Parathyroid adenoma (tissue), 2 donors: ENCODE data around the gene SPPL3.

Experiments
- H2AFZ ChIP-seq: fragments of 300-600 bp; sonication (generic); one replicate; pipeline ENCODE4 v1.7.0; 2017; ENCODE audit warnings: antibody characterized with exemption, mild to moderate bottlenecking
- H3K27ac ChIP-seq: fragments of 300-600 bp; sonication (generic); one replicate; pipeline ENCODE4 v1.7.0; 2017
- H3K27me3 ChIP-seq: fragments of 300-600 bp; sonication (generic); one replicate; pipeline ENCODE4 v1.7.0; 2017; ENCODE audit warnings: low read length; ENCODE audit not compliant: control insufficient read depth, insufficient read depth
- H3K36me3 ChIP-seq: fragments of 300-600 bp; sonication (generic); one replicate; pipeline ENCODE4 v1.7.0; 2017; ENCODE audit warnings: low read length; ENCODE audit not compliant: control insufficient read depth, insufficient read depth
- H3K4me1 ChIP-seq: fragments of 300-600 bp; sonication (generic); one replicate; pipeline ENCODE4 v1.7.0; 2017; ENCODE audit warnings: control low read depth
- H3K4me2 ChIP-seq: fragments of 300-600 bp; sonication (generic); one replicate; pipeline ENCODE4 v1.7.0; 2017; ENCODE audit warnings: low read length
- H3K4me3 ChIP-seq: fragments of 300-600 bp; sonication (generic); one replicate; pipeline ENCODE4 v1.7.0; 2017; ENCODE audit warnings: low read depth, low read length
- H3K79me2 ChIP-seq: fragments of 300-600 bp; sonication (generic); one replicate; pipeline ENCODE4 v1.7.0; 2017; ENCODE audit warnings: control low read depth
- H3K9ac ChIP-seq: fragments of 300-600 bp; sonication (generic); one replicate; pipeline ENCODE4 v1.7.0; 2017; ENCODE audit warnings: mild to moderate bottlenecking
- H3K9me3 ChIP-seq: fragments of 300-600 bp; sonication (generic); one replicate; pipeline ENCODE4 v1.7.0; 2017; ENCODE audit warnings: low read length; ENCODE audit not compliant: control insufficient read depth
- CTCF ChIP-seq: fragments of 300-600 bp; sonication (generic); IDR thresholded peaks from one replicate; pipeline ENCODE4 v1.7.0; 2017; ENCODE audit warnings: antibody characterized with exemption, mild to moderate bottlenecking
- donor health status: primary hyperparathyroidism.

SPPL3 gene

GRCh38 chr12:120853188-120853587 lies 51.0 kb downstream of the SPPL3 start:
- H3K9me3 ChIP-seq = no peaks in the 10 kb centered on the region
- H3K4me2 ChIP-seq = no peak overlapping the region
- no peak overlapping the region for H3K27ac ChIP-seq
- no peak for TF ChIP-seq CTCF
- peaks cover 8% of the 10 kb centered on the region for H3K4me1 ChIP-seq
- no peak overlapping the region for H2AFZ ChIP-seq
- H3K79me2 ChIP-seq = peaks cover 29% of the 10 kb centered on the region
- H3K36me3 ChIP-seq = no peaks in the 10 kb centered on the region
- no peak overlapping the region for H3K4me3 ChIP-seq
- no peak overlapping the region for H3K9ac ChIP-seq
- no peaks in the 10 kb centered on the region for H3K27me3 ChIP-seq

GRCh38 chr12:120851944-120852343 lies 52.2 kb downstream of the SPPL3 start:
- Histone ChIP-seq H3K27me3 (no peaks in the 10 kb centered on the region), H3K9me3 (no peaks in the 10 kb centered on the region), H3K9ac (no peak overlapping the region), H3K4me3 (no peak overlapping the region), H3K79me2 (peaks cover 34% of the 10 kb centered on the region), H3K36me3 (no peaks in the 10 kb centered on the region), H3K27ac (no peak overlapping the region), H2AFZ (no peak overlapping the region), H3K4me1 (peaks cover 11% of the 10 kb centered on the region), H3K4me2 (no peak overlapping the region)
- no peak for TF ChIP-seq CTCF

- H3K27me3 ChIP-seq = no peaks in the 10 kb centered on the region
- no peak overlapping the region for H3K9ac ChIP-seq
- H3K4me1 ChIP-seq = peaks cover 14% of the 10 kb centered on the region
- H3K27ac ChIP-seq = no peak overlapping the region
- no peaks in the 10 kb centered on the region for H3K9me3 ChIP-seq
- H3K4me2 ChIP-seq = no peak overlapping the region
- no peak overlapping the region for H3K4me3 ChIP-seq
- H3K36me3 ChIP-seq = no peaks in the 10 kb centered on the region
- no peak for TF ChIP-seq CTCF
- peaks cover 34% of the 10 kb centered on the region for H3K79me2 ChIP-seq
- no peak overlapping the region for H2AFZ ChIP-seq
Measured at GRCh38 chr12:120851444-120851843, 52.7 kb downstream of the SPPL3 start.

- H3K4me1 ChIP-seq = peaks cover 22% of the 10 kb centered on the region
Measured at GRCh38 chr12:120849765-120850164, 54.4 kb downstream of the SPPL3 start.

More at GRCh38 chr12:120849765-120850164, 54.4 kb downstream of the SPPL3 start:
- no peak overlapping the region for H3K4me3 ChIP-seq
- no peak for TF ChIP-seq CTCF
- H3K9ac ChIP-seq = no peak overlapping the region
- H3K79me2 ChIP-seq = peaks cover 50% of the 10 kb centered on the region
- H3K27me3 ChIP-seq = no peaks in the 10 kb centered on the region
- no peak overlapping the region for H3K27ac ChIP-seq
- H3K9me3 ChIP-seq = no peaks in the 10 kb centered on the region
- no peaks in the 10 kb centered on the region for H3K36me3 ChIP-seq
- H3K4me2 ChIP-seq = no peak overlapping the region
- no peak overlapping the region for H2AFZ ChIP-seq
